IMR-90 (cell line): ENCODE measurements around the gene ATG14.

ENCODE experiments used
- BHLHE40 ChIP-seq: fragments of 150-350 bp; IDR thresholded peaks from 2 replicates; pipeline ENCODE4 v1.6.1; 2016; ENCODE audit warnings: mild to moderate bottlenecking, low read depth, low read length
- FOS ChIP-seq: fragments of 150-350 bp; IDR thresholded peaks from 2 replicates; pipeline ENCODE4 v1.6.1; 2016; ENCODE audit warnings: low read depth, low read length
- MAFK ChIP-seq: IDR thresholded peaks from 2 replicates; pipeline ENCODE4 v1.6.1; 2012; ENCODE audit warnings: low read depth, low read length, improper control_type of control experiment
- MAZ ChIP-seq: IDR thresholded peaks from 2 replicates; pipeline ENCODE4 v1.6.1; 2012; ENCODE audit warnings: low read depth, mild to moderate bottlenecking, low read length, improper control_type of control experiment, moderate library complexity, borderline replicate concordance
- NFE2L2 ChIP-seq: fragments of 150-350 bp; IDR thresholded peaks from 2 replicates; pipeline ENCODE4 v1.6.1; 2016; ENCODE audit warnings: low read depth, mild to moderate bottlenecking, low read length
- POLR2A ChIP-seq: IDR thresholded peaks from 2 replicates; pipeline ENCODE4 v1.6.1; 2012; ENCODE audit warnings: mild to moderate bottlenecking, low read depth, low read length
- RAD21 ChIP-seq: IDR thresholded peaks from 2 replicates; pipeline ENCODE4 v1.6.1; 2012; ENCODE audit warnings: low read length, improper control_type of control experiment
- RCOR1 ChIP-seq: IDR thresholded peaks from 2 replicates; pipeline ENCODE4 v1.6.1; 2012; ENCODE audit warnings: mild to moderate bottlenecking, low read length, improper control_type of control experiment; ENCODE audit not compliant: insufficient replicate concordance
- RFX5 ChIP-seq: IDR thresholded peaks from 2 replicates; pipeline ENCODE4 v1.8.0; 2012; ENCODE audit warnings: low read depth, mild to moderate bottlenecking, low read length, moderate library complexity
- SMC3 ChIP-seq: fragments of 150-350 bp; IDR thresholded peaks from 2 replicates; pipeline ENCODE4 v1.6.1; 2016; ENCODE audit warnings: low read depth, mild to moderate bottlenecking, antibody characterized with exemption, low read length, moderate library complexity
- USF2 ChIP-seq: fragments of 150-350 bp; IDR thresholded peaks from 2 replicates; pipeline ENCODE4 v1.6.1; 2017; ENCODE audit warnings: mild to moderate bottlenecking, antibody characterized with exemption, low read length, low read depth
- TF ChIP-seq, protein P1 (sequence below): conservative IDR thresholded peaks from 2 replicates; pipeline ENCODE4 v1.5.1; 2012; ENCODE audit warnings: mild to moderate bottlenecking, low read depth, low read length, improper control_type of control experiment

- TF ChIP-seq, protein P1, sequence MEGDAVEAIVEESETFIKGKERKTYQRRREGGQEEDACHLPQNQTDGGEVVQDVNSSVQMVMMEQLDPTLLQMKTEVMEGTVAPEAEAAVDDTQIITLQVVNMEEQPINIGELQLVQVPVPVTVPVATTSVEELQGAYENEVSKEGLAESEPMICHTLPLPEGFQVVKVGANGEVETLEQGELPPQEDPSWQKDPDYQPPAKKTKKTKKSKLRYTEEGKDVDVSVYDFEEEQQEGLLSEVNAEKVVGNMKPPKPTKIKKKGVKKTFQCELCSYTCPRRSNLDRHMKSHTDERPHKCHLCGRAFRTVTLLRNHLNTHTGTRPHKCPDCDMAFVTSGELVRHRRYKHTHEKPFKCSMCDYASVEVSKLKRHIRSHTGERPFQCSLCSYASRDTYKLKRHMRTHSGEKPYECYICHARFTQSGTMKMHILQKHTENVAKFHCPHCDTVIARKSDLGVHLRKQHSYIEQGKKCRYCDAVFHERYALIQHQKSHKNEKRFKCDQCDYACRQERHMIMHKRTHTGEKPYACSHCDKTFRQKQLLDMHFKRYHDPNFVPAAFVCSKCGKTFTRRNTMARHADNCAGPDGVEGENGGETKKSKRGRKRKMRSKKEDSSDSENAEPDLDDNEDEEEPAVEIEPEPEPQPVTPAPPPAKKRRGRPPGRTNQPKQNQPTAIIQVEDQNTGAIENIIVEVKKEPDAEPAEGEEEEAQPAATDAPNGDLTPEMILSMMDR = no peak
- TF ChIP-seq POLR2A (no peak), SMC3 (no peak), RFX5 (no peak), USF2 (no peak), BHLHE40 (no peak), FOS (no peak), RCOR1 (no peak), RAD21 (no peak), MAFK (no peak), NFE2L2 (no peak), MAZ (no peak)
These were observed 22.5 kb upstream of the ATG14 start for GRCh38 chr14:55433880-55434804.
